ENCODE measurements around the gene COX7C. TPM values are rescaled to one million over a fixed set of nuclear protein-coding genes. Genes with fewer than 3 reads are reported as not detected.

Gene COX7C
- total RNA-seq, 1 experiment from 2014 or later, result 685 TPM

- POLR2A ChIA-PET (ENCODE audit: low non-redundant PET), result no interaction called here
- intact Hi-C loops (cut with micrococcal nuclease; ENCODE audit: unreplicated experiment), result no loop called here
- no TSS peak for BruUV-seq (replicated peaks)
Measured at GRCh38 chr5:86605881-86606280, 11.9 kb upstream of the COX7C start.

GRCh38 chr5:86613455-86613854 is 4.3 kb upstream of the COX7C start:
- H3K27ac ChIP-seq (ENCODE audit: low read depth, low read length, poor library complexity, severe bottlenecking), result no peak overlapping the region
- DNase-seq (ENCODE audit: low spot score), result no peak
- H3K27me3 ChIP-seq (replicated peaks; ENCODE audit: insufficient read depth, low read depth, low read length, poor library complexity), result no peaks in the 10 kb centered on the region
- POLR2A ChIA-PET (ENCODE audit: low non-redundant PET), result no interaction called here
- H3K4me3 ChIP-seq (ENCODE audit: low read depth, low read length, poor library complexity, severe bottlenecking), result no peak overlapping the region
- H3K9me3 ChIP-seq (ENCODE audit: low read depth, low read length, poor library complexity, severe bottlenecking), result no peaks in the 10 kb centered on the region
- CTCF ChIA-PET, result no interaction called here
- no peaks in the 10 kb centered on the region for H3K36me3 ChIP-seq (ENCODE audit: insufficient read depth, low read length, poor library complexity, severe bottlenecking)
- intact Hi-C loops (cut with micrococcal nuclease; ENCODE audit: unreplicated experiment), result no loop called here
- BruUV-seq (replicated peaks), result no TSS peak
- TF ChIP-seq EZH2 (IDR thresholded peaks at IDR 0.05; ENCODE audit: borderline replicate concordance, low read depth, low read length, poor library complexity, severe bottlenecking) (no peak), CTCF (conservative IDR thresholded peaks at IDR 0.05; ENCODE audit: low read depth, low read length) (no peak)
- no peaks in the 10 kb centered on the region for H3K4me1 ChIP-seq (ENCODE audit: insufficient read depth, low read length, poor library complexity, severe bottlenecking)

More at GRCh38 chr5:86605881-86606280, 11.9 kb upstream of the COX7C start:
- no peaks in the 10 kb centered on the region for H3K9me3 ChIP-seq (ENCODE audit: low read depth, low read length, poor library complexity, severe bottlenecking)
- H3K27ac ChIP-seq (ENCODE audit: low read depth, low read length, poor library complexity, severe bottlenecking), result no peak overlapping the region
- no peaks in the 10 kb centered on the region for H3K36me3 ChIP-seq (ENCODE audit: insufficient read depth, low read length, poor library complexity, severe bottlenecking)
- H3K4me3 ChIP-seq (ENCODE audit: low read depth, low read length, poor library complexity, severe bottlenecking), result no peak overlapping the region
- DNase-seq (ENCODE audit: low spot score), result no peak
- TF ChIP-seq CTCF (conservative IDR thresholded peaks at IDR 0.05; ENCODE audit: low read depth, low read length), result no peak
- H3K27me3 ChIP-seq (replicated peaks; ENCODE audit: insufficient read depth, low read depth, low read length, poor library complexity), result no peaks in the 10 kb centered on the region
- H3K4me1 ChIP-seq (ENCODE audit: insufficient read depth, low read length, poor library complexity, severe bottlenecking), result no peaks in the 10 kb centered on the region
- CTCF ChIA-PET, result no interaction called here

- POLR2A ChIA-PET (ENCODE audit: low non-redundant PET), result no interaction called here
- CTCF ChIA-PET, result no interaction called here
- BruUV-seq (replicated peaks), result no TSS peak
- TF ChIP-seq CTCF (conservative IDR thresholded peaks at IDR 0.05; ENCODE audit: low read depth, low read length) (no peak), EZH2 (IDR thresholded peaks at IDR 0.05; ENCODE audit: borderline replicate concordance, low read depth, low read length, poor library complexity, severe bottlenecking) (no peak)
- Histone ChIP-seq H3K9me3 (ENCODE audit: low read depth, low read length, poor library complexity, severe bottlenecking) (no peaks in the 10 kb centered on the region), H3K4me3 (ENCODE audit: low read depth, low read length, poor library complexity, severe bottlenecking) (peak overlapping the region; percentile 91), H3K27ac (ENCODE audit: low read depth, low read length, poor library complexity, severe bottlenecking) (no peak overlapping the region), H3K4me1 (ENCODE audit: insufficient read depth, low read length, poor library complexity, severe bottlenecking) (no peaks in the 10 kb centered on the region), H3K36me3 (ENCODE audit: insufficient read depth, low read length, poor library complexity, severe bottlenecking) (peaks cover 34% of the 10 kb centered on the region), H3K27me3 (replicated peaks; ENCODE audit: insufficient read depth, low read depth, low read length, poor library complexity) (no peaks in the 10 kb centered on the region)
- DNase-seq (ENCODE audit: low spot score), result peak; percentile 9
- intact Hi-C loops (cut with micrococcal nuclease; ENCODE audit: unreplicated experiment), result no loop called here
Measured at GRCh38 chr5:86617309-86617755, 409 bp upstream of the COX7C start.
